HepG2 (cell line): Measurements from ENCODE around the gene GORASP2. TPM values are rescaled to one million over a fixed set of nuclear protein-coding genes. Genes with fewer than 3 reads are reported as not detected.

Experiments used
- ESRRA ChIP-seq: sonication (generic); formaldehyde crosslinking; IDR thresholded peaks from 2 replicates; pipeline ENCODE4 v1.5.1; 2020; ENCODE audit warnings: mild to moderate bottlenecking, low read depth, missing genetic modification reagents
- FIP1L1 ChIP-seq: fragments of 200-400 bp; formaldehyde crosslinking; IDR thresholded peaks from 2 replicates; pipeline ENCODE4 v1.6.1; 2018; ENCODE audit warnings: low read depth, mild to moderate bottlenecking, low read length, moderate library complexity, borderline replicate concordance; ENCODE audit not compliant: insufficient read depth
- FOXA1 ChIP-seq, 2 experiments: fragments of 450-650 bp in 1 of 2; sonication (generic) in 1 of 2; formaldehyde crosslinking in 1 of 2; IDR thresholded peaks; 2 replicates each; pipeline versions ENCODE4 v1.4.0 to v1.6.1; 2016 to 2020; ENCODE audit warnings: missing genetic modification reagents in 1 of 2
- MAFF ChIP-seq: IDR thresholded peaks from 2 replicates; pipeline ENCODE4 v1.6.1; 2011; ENCODE audit warnings: low read depth, low read length, improper control_type of control experiment
- RAD21 ChIP-seq: fragments of 450-650 bp; formaldehyde crosslinking; IDR thresholded peaks from 2 replicates; pipeline ENCODE4 v1.5.0; 2020; ENCODE audit warnings: mild to moderate bottlenecking
- RELA ChIP-seq: sonication (generic); formaldehyde crosslinking; IDR thresholded peaks from 2 replicates; pipeline ENCODE4 v1.4.0; 2020; ENCODE audit warnings: missing genetic modification reagents
- SOX5 ChIP-seq: IDR thresholded peaks from 2 replicates; pipeline ENCODE4 v1.6.1; 2016; ENCODE audit warnings: borderline replicate concordance
- SP140L ChIP-seq: sonication (generic); formaldehyde crosslinking; IDR thresholded peaks from 2 replicates; pipeline ENCODE4 v1.4.0; 2020; ENCODE audit warnings: missing genetic modification reagents, borderline replicate concordance
- TAF15 ChIP-seq: fragments of 200-400 bp; formaldehyde crosslinking; IDR thresholded peaks from one replicate; pipeline ENCODE4 v1.6.1; 2018; ENCODE audit warnings: mild to moderate bottlenecking, low read depth, low read length; ENCODE audit not compliant: poor library complexity, severe bottlenecking
- TP53 ChIP-seq: sonication (generic); formaldehyde crosslinking; conservative IDR thresholded peaks from 2 replicates; pipeline ENCODE4 v1.4.0; 2020; ENCODE audit warnings: missing genetic modification reagents
- U2AF2 ChIP-seq: fragments of 200-400 bp; formaldehyde crosslinking; IDR thresholded peaks from 2 replicates; pipeline ENCODE4 v1.6.1; 2017; ENCODE audit warnings: low read depth, mild to moderate bottlenecking, low read length
- ZNF230 ChIP-seq: sonication (generic); formaldehyde crosslinking; IDR thresholded peaks from 2 replicates; pipeline ENCODE4 v1.4.0; 2020; ENCODE audit warnings: mild to moderate bottlenecking, missing genetic modification reagents
- ZNF235 ChIP-seq: sonication (generic); formaldehyde crosslinking; IDR thresholded peaks from 2 replicates; pipeline ENCODE4 v1.8.1; 2023; ENCODE audit warnings: mild to moderate bottlenecking, missing genetic modification reagents, borderline replicate concordance
- ZNF3 ChIP-seq: IDR thresholded peaks from 2 replicates; pipeline ENCODE4 v1.7.0; 2017; ENCODE audit warnings: inconsistent platforms
- ZNF546 ChIP-seq: sonication (generic); formaldehyde crosslinking; conservative IDR thresholded peaks from 2 replicates; pipeline ENCODE4 v1.8.1; 2023; ENCODE audit warnings: mild to moderate bottlenecking, missing genetic modification reagents
- ZSCAN21 ChIP-seq: sonication (generic); formaldehyde crosslinking; IDR thresholded peaks from 2 replicates; pipeline ENCODE4 v1.8.0; 2022; ENCODE audit warnings: mild to moderate bottlenecking, missing genetic modification reagents, moderate library complexity, borderline replicate concordance
- polyA plus RNA-seq, 8 experiments: library from polyadenylated mRNA; depleted of rRNA in 3 of 8; stranded (reverse) in 7 of 8; unstranded in 1 of 8; fragments of >200 nt; fragmentation: Illumina TruSeq in 4 of 8; extraction: Trizol in 4 of 8; gene quantifications; 2 replicates each; pipeline versions ENCODE4 v1.2.1 to v1.2.3, GENCODE V29; 2011 to 2016; ENCODE audit warnings: low read depth in 4 of 8, missing spikeins in 1 of 8, mixed read lengths in 1 of 8; ENCODE audit not compliant: insufficient read depth in 1 of 8
- total RNA-seq, 5 experiments: library from RNA; depleted of rRNA; stranded (reverse); fragments of >200 nt; fragmentation: Illumina TruSeq; extraction: Trizol; gene quantifications; 2 replicates each; pipeline ENCODE4 v1.2.3, GENCODE V29; 2016; ENCODE audit warnings: low read depth in 1 of 5
- TF ChIP-seq, protein P1 (sequence below): sonication (generic); formaldehyde crosslinking; IDR thresholded peaks from 2 replicates; pipeline ENCODE4 v1.8.0; 2022; ENCODE audit warnings: mild to moderate bottlenecking, missing genetic modification reagents; ENCODE audit not compliant: insufficient replicate concordance
- TF ChIP-seq, protein P2 (sequence below): sonication (generic); formaldehyde crosslinking; IDR thresholded peaks from 2 replicates; pipeline ENCODE4 v1.4.0; 2020; ENCODE audit warnings: mild to moderate bottlenecking, missing genetic modification reagents
- TF ChIP-seq, protein P3 (sequence below): sonication (generic); formaldehyde crosslinking; conservative IDR thresholded peaks from 2 replicates; pipeline ENCODE4 v1.8.0; 2022; ENCODE audit warnings: missing genetic modification reagents
- TF ChIP-seq, protein P4 (sequence below): sonication (generic); formaldehyde crosslinking; IDR thresholded peaks from 2 replicates; pipeline ENCODE4 v1.5.1; 2020; ENCODE audit warnings: missing genetic modification reagents, mild to moderate bottlenecking, borderline replicate concordance

GORASP2 gene
- total and polyA plus RNA-seq, 2 of the 13 experiments (the other 11 are each of a cell fraction or from before 2014, with no cell fraction given), result 103 to 239 TPM

DNA sequence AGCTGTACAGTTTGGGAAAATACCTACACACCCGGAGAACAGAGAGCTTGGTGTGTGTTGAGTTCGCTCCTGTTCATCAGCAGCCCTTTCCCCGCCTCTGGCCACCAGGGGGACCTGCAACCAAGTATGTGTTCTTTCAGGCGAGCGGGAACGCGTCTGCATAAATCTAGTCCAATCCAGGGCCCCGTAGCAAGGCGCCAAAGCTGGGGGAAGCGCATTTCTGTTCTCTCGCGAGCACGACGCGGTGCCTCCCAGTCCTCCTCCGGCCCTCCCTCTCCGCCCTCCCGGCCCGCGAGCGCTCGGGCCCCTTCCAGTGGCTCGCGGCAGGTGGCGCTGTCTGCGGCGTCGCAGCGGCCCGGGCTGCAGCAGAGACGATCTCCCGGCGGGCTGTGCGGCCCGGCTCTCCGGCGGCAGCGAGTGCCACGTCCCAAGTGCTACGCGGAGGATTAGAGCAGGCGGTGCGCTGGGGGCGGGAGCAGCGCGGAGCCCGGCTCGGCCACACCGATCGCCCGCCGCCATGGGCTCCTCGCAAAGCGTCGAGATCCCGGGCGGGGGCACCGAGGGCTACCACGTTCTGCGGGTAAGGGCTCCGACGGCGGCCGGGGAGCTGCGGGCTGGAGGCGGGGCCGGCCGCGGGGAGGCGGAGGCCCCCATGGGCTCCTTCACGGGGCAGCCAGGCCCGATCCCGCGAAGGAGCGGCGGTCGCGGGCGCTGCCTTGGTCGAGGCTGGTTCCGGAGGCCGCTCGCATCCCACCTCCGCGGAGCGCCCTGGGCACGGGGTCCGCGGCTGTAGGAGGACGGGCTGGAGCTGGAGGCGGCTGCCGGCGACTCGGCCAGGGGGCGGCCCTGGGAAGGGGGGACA lies at the start of gene GORASP2 (continued):
- TF ChIP-seq, protein P1, sequence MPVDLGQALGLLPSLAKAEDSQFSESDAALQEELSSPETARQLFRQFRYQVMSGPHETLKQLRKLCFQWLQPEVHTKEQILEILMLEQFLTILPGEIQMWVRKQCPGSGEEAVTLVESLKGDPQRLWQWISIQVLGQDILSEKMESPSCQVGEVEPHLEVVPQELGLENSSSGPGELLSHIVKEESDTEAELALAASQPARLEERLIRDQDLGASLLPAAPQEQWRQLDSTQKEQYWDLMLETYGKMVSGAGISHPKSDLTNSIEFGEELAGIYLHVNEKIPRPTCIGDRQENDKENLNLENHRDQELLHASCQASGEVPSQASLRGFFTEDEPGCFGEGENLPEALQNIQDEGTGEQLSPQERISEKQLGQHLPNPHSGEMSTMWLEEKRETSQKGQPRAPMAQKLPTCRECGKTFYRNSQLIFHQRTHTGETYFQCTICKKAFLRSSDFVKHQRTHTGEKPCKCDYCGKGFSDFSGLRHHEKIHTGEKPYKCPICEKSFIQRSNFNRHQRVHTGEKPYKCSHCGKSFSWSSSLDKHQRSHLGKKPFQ (CRISPR knock-in tag), result peak; percentile 85
- TF ChIP-seq, protein P2, sequence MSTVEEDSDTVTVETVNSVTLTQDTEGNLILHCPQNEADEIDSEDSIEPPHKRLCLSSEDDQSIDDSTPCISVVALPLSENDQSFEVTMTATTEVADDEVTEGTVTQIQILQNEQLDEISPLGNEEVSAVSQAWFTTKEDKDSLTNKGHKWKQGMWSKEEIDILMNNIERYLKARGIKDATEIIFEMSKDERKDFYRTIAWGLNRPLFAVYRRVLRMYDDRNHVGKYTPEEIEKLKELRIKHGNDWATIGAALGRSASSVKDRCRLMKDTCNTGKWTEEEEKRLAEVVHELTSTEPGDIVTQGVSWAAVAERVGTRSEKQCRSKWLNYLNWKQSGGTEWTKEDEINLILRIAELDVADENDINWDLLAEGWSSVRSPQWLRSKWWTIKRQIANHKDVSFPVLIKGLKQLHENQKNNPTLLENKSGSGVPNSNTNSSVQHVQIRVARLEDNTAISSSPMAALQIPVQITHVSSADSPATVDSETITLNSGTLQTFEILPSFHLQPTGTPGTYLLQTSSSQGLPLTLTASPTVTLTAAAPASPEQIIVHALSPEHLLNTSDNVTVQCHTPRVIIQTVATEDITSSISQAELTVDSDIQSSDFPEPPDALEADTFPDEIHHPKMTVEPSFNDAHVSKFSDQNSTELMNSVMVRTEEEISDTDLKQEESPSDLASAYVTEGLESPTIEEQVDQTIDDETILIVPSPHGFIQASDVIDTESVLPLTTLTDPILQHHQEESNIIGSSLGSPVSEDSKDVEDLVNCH (CRISPR knock-in tag), result no peak
- TF ChIP-seq RAD21 (CRISPR knock-in tag) (peak; percentile 77), ZSCAN21 (peak; percentile 86), ZNF3 (CRISPR knock-in tag) (0 out of 2 replicates have a peak, but pooled peaks have one; percentile 37), RELA (CRISPR knock-in tag) (0 out of 2 replicates have a peak, but pooled peaks have one; percentile 81), ZNF230 (peak; percentile 83; the same call in 1 of the 2 replicates), SOX5 (CRISPR knock-in tag) (peak; percentile 72), ESRRA (CRISPR knock-in tag) (peak; percentile 47; the same call in 1 of the 2 replicates), FIP1L1 (peak; percentile 97), ZNF546 (CRISPR knock-in tag) (peak; percentile 90), ZNF235 (CRISPR knock-in tag) (peak; percentile 70; the same call in 1 of the 2 replicates), MAFF (no peak), FOXA1 (IDR thresholded peaks at IDR 0.05) (no peak), FOXA1 (CRISPR knock-in tag; IDR thresholded peaks at IDR 0.05) (no peak; the same call in 1 of the 2 replicates), TAF15 (peak; percentile 86), SP140L (CRISPR knock-in tag) (no peak; the same call in 1 of the 2 replicates), U2AF2 (no peak), TP53 (CRISPR knock-in tag) (no peak)
- TF ChIP-seq, protein P3, sequence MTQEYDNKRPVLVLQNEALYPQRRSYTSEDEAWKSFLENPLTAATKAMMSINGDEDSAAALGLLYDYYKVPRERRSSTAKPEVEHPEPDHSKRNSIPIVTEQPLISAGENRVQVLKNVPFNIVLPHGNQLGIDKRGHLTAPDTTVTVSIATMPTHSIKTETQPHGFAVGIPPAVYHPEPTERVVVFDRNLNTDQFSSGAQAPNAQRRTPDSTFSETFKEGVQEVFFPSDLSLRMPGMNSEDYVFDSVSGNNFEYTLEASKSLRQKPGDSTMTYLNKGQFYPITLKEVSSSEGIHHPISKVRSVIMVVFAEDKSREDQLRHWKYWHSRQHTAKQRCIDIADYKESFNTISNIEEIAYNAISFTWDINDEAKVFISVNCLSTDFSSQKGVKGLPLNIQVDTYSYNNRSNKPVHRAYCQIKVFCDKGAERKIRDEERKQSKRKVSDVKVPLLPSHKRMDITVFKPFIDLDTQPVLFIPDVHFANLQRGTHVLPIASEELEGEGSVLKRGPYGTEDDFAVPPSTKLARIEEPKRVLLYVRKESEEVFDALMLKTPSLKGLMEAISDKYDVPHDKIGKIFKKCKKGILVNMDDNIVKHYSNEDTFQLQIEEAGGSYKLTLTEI (CRISPR knock-in tag), result no peak
- TF ChIP-seq, protein P4, sequence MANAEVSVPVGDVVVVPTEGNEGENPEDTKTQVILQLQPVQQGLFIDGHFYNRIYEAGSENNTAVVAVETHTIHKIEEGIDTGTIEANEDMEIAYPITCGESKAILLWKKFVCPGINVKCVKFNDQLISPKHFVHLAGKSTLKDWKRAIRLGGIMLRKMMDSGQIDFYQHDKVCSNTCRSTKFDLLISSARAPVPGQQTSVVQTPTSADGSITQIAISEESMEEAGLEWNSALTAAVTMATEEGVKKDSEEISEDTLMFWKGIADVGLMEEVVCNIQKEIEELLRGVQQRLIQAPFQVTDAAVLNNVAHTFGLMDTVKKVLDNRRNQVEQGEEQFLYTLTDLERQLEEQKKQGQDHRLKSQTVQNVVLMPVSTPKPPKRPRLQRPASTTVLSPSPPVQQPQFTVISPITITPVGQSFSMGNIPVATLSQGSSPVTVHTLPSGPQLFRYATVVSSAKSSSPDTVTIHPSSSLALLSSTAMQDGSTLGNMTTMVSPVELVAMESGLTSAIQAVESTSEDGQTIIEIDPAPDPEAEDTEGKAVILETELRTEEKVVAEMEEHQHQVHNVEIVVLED, result peak; percentile 90
